ENCODE measurements around the gene PAPSS2. TPM values are rescaled to one million over a fixed set of nuclear protein-coding genes. Genes with fewer than 3 reads are reported as not detected.

Gene PAPSS2
- total RNA-seq, 1 donor from 2014 or later, result 4.7 TPM

DNA sequence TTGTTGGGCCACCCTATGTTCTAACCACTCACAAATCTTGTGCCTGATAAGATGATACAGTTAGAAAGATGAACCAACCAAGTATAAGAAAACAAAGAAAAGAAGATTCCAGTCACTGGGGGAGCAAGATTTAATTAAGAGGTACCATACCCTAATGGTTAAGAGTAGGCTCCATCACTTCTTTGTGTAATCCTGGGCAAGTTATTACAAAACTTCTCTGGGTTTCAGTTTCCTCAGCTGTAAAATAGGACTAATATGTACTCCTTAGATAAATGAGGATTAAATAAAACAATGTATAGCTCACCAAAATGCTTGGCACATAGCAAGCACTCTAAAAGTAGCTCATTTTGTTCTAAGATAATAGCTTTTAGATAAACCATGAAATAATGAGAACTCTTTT lies 99.9 kb downstream of the PAPSS2 start:
- H3K27me3 Mint-ChIP-seq (ENCODE audit: unreplicated experiment), result no peaks in the 10 kb centered on the region
- no peak overlapping the region for H3K27ac Mint-ChIP-seq (ENCODE audit: unreplicated experiment)
- H3K4me1 Mint-ChIP-seq (ENCODE audit: low read depth, unreplicated experiment), result no peaks in the 10 kb centered on the region
- H3K36me3 Mint-ChIP-seq (ENCODE audit: unreplicated experiment), result no peaks in the 10 kb centered on the region
- H3K4me3 Mint-ChIP-seq (ENCODE audit: unreplicated experiment), result no peak overlapping the region
- DNase-seq, result no peak
- H3K9me3 Mint-ChIP-seq (ENCODE audit: unreplicated experiment), result no peaks in the 10 kb centered on the region
- no peak for TF ChIP-seq CTCF (IDR thresholded peaks at IDR 0.05; ENCODE audit: partially characterized antibody, unreplicated experiment)

- H3K27ac Mint-ChIP-seq (ENCODE audit: unreplicated experiment), result no peak overlapping the region
- no peaks in the 10 kb centered on the region for H3K27me3 Mint-ChIP-seq (ENCODE audit: unreplicated experiment)
- DNase-seq, result no peak
- H3K9me3 Mint-ChIP-seq (ENCODE audit: unreplicated experiment), result no peaks in the 10 kb centered on the region
- H3K4me3 Mint-ChIP-seq (ENCODE audit: unreplicated experiment), result no peak overlapping the region
- TF ChIP-seq CTCF (IDR thresholded peaks at IDR 0.05; ENCODE audit: partially characterized antibody, unreplicated experiment), result no peak
- no peaks in the 10 kb centered on the region for H3K36me3 Mint-ChIP-seq (ENCODE audit: unreplicated experiment)
- no peaks in the 10 kb centered on the region for H3K4me1 Mint-ChIP-seq (ENCODE audit: low read depth, unreplicated experiment)
These were observed 100.7 kb downstream of the PAPSS2 start for GRCh38 chr10:87760195-87760905.

DNA sequence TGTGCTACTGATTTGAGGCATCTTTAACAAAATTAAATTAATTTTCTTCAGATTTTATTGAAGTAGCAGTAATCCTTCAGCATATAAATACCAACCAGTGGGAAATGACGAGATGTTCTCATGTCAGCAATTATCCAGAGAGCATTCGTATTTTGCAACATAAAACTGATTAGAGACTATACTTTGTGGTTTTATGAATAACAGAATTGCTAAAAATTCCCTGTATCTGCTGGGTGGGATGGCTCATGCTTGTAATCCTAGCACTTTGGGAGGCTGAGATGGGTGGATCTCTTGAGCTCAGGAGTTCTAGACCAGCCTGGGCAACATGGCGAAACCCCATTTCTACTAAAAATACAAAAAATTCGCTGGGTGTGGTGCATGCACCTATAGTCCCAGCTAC lies 101.5 kb downstream of the PAPSS2 start:
- Mint-ChIP-seq H3K4me1 (ENCODE audit: low read depth, unreplicated experiment) (no peaks in the 10 kb centered on the region), H3K4me3 (ENCODE audit: unreplicated experiment) (no peak overlapping the region), H3K36me3 (ENCODE audit: unreplicated experiment) (no peaks in the 10 kb centered on the region), H3K27me3 (ENCODE audit: unreplicated experiment) (no peaks in the 10 kb centered on the region), H3K9me3 (ENCODE audit: unreplicated experiment) (no peaks in the 10 kb centered on the region), H3K27ac (ENCODE audit: unreplicated experiment) (no peak overlapping the region)
- no peak for DNase-seq
- TF ChIP-seq CTCF (IDR thresholded peaks at IDR 0.05; ENCODE audit: partially characterized antibody, unreplicated experiment), result no peak

DNA sequence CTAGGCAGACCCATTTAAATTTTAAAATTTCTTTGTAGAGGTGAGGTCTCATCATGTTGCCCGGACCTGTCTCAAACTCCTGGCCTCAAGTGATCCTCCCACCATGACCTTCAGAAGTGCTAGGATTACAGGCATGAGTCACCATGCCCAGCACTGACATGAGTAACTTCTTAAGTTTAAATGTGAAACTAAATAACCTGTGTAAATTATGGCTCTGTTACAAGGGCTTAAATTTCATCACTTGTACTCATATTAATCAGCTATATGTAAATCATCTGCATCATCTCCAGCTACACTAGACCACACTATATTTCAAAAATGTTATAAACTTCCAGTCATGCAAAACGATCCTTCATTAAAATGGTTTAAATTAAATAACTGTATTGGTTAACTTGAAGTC lies 102.2 kb downstream of the PAPSS2 start:
- DNase-seq, result no peak
- TF ChIP-seq CTCF (IDR thresholded peaks at IDR 0.05; ENCODE audit: partially characterized antibody, unreplicated experiment), result no peak
- Mint-ChIP-seq H3K9me3 (ENCODE audit: unreplicated experiment) (no peaks in the 10 kb centered on the region), H3K27ac (ENCODE audit: unreplicated experiment) (no peak overlapping the region), H3K4me1 (ENCODE audit: low read depth, unreplicated experiment) (no peaks in the 10 kb centered on the region), H3K4me3 (ENCODE audit: unreplicated experiment) (no peak overlapping the region), H3K27me3 (ENCODE audit: unreplicated experiment) (no peaks in the 10 kb centered on the region), H3K36me3 (ENCODE audit: unreplicated experiment) (no peaks in the 10 kb centered on the region)

DNA sequence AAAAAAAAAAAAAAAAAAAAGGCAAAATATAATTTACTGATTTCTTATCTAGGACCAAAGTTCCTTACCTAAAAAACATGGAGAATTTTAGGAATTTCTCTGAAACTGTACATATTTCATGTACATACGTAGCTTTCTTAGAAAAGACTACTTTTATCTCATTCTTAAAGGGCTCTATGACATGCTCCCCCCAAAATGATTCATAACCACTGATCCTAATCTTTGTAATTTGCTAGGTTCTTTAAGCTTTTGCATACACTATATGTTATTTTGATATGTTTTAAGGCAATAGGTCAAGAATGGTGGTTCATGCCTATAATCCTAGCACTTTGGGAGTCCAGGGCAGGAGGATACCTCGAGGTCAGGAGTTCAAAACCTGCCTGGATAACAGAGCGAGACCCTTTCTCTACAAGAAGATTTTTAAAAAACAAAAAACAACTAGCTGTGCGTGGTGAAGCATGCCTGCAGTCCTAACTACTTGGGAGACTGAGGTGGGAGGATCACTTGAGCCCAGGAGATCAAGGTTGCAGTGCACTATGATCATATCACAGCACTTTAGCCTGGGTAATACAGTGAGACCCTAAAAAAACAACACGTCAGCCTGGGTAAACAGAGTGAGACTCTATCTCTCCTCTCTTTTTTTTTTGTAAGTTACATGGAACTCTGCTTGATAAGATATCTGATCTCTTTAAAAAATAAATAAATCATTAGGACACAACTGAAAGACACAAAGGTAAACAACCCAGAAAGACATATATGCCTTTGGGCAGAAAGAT lies 103.6 kb downstream of the PAPSS2 start:
- Mint-ChIP-seq H3K4me1 (ENCODE audit: low read depth, unreplicated experiment) (no peaks in the 10 kb centered on the region), H3K4me3 (ENCODE audit: unreplicated experiment) (no peak overlapping the region), H3K27me3 (ENCODE audit: unreplicated experiment) (no peaks in the 10 kb centered on the region), H3K27ac (ENCODE audit: unreplicated experiment) (no peak overlapping the region), H3K36me3 (ENCODE audit: unreplicated experiment) (no peaks in the 10 kb centered on the region), H3K9me3 (ENCODE audit: unreplicated experiment) (no peaks in the 10 kb centered on the region)
- no peak for DNase-seq
- TF ChIP-seq CTCF (IDR thresholded peaks at IDR 0.05; ENCODE audit: partially characterized antibody, unreplicated experiment), result no peak
